NCI-H187 (cell line): Measurements from ENCODE around the gene RDX.
"Not testable (repeated sequence)": the region's sequence is repeated elsewhere in the genome, so short reads cannot be mapped to it uniquely, and the experiment has no call there.

Experiments used
- DNase-seq, 2 experiments: peaks; one replicate each; lab custom pipeline; 2025; lab: John Stamatoyannopoulos, UW

The RDX gene

DNA sequence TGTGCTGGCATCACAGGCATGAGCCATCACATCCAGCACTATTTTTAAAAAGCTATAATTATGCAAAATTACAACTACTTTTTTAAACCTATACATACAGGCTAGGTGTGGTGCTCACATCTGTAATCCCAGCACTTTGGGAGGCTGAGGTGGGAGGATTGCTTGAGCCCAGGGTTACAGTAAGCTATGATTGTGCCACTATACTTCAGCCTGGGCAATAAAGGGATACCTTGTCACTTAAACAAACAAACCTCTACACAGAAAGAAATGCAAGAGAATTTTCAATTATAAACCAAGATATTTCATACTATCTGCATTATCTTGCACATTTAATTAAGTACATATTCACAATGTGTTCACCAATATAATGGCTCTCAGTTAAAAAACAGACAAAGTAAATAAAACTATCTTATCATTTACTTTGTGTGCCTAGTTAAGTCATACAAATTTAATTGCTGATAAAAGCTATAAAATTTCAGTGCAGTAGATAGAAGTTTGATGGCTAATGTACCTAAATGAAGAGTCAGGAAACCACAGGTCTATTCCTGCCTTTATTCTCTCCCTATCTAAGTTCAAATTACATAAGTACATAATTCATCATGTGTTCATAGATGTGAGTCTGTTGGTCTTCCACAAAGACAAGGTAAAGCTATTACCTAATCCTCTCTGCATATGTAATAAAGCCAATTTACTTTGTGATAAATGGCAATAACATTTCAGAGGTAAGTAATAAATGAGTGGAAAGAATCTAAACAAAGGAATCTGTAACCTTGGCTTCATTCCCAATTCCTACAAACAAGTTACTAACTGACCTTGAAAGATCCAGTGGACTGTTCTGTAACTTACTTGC is 9.0 kb upstream of the RDX start:
- DNase-seq = peak; percentile 29 to 64

DNA sequence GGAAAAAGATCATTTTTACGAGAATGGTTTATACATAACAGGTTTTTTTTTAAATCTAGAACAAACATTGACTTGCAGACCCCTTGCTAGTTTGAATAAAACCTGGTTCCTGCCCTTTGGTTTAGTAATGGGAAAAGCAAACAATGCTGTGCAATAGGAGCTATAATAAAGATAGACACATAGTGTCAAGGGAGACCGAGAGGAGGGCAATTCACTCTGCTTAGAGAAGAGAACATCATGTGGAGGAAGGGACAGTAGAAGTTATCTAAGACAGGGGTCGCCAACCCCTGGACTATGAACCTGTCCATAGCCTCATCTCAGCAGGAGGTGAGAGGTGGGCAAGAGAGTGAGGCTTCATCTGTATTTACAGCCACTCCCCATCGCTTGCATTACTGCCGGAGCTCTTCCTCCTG is 7.0 kb upstream of the RDX start:
- DNase-seq = no peak

DNA sequence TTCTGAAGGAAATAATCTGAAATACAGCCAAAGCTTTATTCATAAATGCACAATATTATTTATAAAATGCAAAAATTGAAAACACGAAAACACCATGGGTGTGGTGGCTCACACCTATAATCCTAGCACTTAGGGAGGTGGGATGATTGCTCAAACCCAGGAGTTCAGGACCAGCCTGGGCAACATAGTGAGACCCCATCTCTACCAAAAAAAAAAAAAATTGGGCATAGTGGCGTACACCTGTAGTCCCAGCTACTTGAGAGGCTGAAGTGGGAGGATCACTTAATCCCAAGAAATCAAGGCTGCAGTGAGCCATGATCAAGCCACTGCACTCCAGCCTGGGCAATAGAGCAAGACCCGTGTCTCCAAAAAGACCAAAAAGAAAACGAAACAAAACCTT is 5.2 kb upstream of the RDX start:
- DNase-seq = no peak

DNA sequence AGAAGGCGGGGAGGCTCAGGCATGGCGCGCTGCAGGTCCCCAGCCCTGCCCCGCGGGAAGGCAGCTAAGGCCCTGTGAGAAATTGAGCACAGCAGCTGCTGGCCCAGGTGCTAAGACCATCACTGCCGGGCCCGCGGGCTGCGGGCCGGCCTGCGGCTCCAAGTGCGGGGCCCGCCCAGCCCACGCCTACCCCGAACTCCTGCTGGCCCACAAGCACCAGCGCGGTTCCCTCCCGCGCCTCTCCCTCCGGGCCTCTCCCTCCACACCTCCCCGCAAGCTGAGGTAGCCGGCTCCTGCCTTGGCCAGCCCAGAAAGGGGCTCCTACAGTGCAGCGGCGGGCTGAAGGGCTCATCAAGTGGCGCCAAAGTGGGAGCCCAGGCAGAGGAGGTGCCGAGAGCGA is 4.6 kb upstream of the RDX start:
- no peak for DNase-seq

DNA sequence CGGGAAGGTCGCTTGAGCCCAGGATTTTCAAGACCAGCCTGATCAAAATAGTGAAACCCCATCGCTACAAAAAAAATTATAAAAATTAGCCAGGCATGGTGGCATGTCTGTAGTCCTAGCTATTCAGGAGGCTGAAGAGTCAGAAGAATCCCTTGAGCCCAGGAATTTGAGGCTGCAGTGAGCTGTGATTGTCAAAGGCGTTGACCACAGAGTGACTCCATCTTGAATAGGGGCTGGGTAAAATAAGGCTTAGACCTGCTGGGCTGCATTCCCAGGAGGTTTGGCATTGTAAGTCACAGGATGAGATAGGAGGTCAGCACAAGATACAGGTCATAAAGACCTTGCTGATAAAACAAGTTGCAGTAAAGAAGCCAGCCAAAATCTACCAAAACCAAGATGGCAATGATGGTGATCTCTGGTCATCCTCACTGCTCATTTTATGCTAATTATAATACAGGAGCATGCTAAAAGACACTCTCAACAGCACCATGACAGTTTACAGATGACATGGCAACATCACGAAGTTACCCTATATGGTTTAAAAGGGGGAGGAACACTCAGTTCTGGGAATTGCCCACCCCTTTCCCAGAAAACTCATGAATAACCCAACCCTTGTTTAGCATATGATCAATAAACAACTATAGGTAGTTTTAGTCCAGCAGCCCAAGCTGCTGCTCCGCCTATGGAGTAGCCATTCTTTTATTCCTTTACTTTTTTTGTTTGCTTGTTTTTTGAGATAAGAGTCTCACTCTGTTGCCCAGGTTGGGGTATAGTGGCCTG is 2.8 kb upstream of the RDX start:
- DNase-seq = no peak

DNA sequence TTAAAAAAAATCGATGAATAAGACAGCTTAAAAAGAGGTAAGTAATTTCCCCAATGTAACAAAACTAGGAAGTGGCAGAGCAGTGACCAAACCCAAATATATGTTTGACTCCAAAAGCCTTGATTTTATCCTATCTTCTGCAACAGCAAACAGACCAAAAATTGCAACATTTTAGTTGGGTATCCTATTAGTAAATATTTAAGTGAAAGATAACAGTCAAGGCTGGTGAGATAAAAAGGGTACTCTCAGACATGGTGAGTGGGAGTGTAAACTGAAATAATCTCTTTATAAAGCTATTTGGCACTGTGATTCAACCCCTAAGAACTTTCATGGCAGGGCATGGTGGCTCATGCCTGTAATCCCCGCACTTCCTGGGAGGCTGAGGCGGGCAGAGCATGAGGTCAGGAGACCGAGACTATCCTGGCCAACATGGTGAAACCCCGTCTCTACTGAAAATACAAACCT is 1.9 kb upstream of the RDX start:
- DNase-seq = no peak

DNA sequence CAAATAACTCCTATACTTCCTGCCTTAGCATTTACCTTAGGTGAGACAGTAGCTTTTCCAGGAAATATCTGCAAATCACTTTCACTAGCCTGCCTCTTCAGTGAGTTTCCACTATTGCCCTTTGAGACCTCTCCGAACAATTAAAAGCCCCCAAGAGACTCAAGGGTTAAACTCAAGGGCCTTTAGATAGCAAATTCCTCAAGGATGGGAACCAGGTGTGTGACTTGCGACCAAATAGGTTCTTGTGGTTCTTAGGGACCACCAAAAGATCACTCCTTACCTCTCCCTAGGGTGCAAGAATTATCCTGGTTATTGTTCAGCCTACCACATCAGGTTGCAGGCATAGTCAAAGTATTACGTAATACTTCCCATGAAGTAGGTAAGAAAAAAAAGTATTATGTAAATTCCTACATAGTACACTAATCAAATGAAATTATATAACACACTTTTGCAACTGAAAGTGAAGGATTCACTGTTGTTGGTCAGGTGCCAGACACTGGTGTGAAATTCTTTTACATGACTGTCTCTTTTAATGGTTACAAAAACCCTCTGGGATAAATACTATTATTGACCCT is 1.4 kb upstream of the RDX start:
- no peak for DNase-seq

DNA sequence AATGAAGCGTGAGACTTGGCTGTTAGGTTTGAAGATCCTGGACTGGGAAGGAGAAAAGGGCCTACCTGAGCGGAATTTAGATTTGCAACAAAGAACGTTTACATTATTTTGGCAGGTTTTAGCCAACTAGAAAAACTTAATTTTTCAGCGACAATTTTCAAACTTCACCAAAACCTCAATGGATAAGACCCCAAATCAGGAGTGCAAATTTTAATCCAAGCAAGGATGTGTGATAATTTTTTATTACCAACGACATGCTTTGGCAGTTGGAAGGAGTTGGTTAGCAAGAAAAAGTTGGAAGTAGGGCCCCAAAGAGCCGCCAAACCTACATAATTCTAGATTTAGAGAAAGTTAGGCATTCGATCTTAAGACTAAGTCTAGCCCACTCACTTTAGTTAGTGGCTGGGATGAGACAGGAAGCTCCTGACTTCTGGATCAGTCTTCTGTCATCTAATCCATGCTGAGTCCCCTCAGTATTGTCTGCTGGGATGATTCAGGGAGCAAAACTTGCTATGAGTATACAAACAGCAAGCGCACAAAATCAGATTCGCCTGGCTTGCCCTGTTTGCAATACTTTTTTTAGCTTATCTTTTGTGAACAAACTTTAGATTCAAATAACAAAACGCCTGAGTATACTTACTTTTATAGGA is 787 bp upstream of the RDX start:
- DNase-seq = no peak

DNA sequence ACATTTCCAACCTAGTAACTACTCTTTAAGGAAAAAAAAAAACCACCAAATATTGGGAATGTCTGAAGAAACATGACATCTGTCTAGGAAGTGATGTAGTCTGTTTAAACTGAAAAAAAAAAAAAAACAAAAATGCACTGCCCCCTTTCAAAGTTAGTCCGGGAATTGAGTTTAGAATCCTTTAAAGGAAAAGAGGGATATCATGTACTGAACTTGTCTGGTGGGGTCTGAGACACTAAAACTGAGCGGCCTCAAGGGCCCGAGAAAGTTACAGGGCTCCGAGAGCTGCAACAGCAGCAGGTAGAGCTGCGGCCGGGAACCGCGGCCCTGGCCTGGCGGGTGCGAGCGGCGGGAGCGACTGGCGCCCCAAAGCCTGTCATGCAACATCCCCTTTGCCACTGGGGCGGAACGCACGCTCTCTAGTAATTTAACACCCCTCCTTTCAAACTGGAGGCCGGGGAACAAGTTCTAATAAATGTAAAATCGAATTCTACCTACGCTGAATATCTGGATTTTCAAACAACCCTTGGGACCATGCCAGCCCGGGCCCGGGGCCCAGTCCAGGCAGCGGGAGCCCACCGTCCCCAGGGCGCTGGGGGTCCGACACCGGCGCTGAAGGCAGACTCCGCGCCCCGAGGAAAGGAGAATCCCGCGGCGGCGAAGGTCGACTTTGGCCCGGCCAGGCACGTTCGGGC is 736 bp downstream of the RDX start:
- peak in 1 of 2 experiments; percentile 26 for DNase-seq

DNA sequence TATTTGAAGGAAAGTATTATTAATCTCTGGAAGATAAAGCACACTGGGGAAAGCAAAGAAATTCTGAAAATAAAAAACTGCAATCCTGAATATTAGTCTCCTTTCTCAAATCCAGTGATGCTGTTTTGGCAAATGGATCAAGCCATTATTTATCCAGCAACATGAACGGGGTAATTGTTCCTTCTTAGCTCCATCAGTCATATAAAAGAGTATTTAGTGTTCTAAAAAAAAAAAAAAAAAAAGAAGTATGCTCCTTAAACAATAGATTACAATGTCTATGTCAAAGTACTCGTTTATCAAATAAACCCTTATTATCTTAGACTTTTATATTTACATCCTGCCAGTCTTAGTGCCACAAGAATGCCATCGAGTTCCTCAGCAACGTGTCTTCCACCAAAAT is 1.3 kb downstream of the RDX start:
- no peak for DNase-seq

DNA sequence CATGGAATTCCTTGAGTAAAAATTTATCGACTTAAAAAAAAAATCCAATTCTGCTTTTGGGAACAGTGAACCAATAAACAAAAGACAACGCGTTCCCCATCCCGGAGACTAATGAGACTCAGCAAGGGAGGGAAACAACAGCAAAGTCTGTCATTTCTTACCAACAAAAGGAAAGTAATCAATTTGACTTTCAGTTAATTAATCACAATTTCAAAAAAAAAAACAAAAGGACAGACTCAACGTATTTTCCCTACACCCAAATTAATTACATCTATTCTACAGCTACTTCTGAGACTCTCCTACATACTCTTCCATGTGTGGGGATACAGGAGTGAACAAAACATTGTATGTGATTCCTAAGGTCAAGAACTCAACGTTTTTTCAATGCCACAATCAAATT is 1.9 kb downstream of the RDX start:
- no peak for DNase-seq

DNA sequence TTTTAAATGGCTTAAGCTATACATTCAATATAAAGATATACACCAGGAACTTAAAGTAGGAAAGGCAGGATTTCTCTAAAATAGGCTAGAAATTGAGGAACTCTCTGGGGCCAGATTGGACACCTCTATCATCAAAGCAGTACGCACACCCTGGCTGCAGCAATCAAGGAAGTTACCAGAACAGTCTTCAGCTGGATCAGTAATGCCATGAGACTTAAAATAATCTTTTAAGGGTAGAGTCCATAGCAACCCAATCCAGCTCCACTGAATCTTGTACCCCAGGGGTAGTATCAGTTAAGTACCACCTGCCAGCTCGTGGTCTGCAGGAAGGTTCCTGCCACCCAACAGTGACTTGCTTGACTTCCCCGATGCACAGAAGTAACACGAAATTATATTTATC is 3.0 kb downstream of the RDX start:
- no peak for DNase-seq

DNA sequence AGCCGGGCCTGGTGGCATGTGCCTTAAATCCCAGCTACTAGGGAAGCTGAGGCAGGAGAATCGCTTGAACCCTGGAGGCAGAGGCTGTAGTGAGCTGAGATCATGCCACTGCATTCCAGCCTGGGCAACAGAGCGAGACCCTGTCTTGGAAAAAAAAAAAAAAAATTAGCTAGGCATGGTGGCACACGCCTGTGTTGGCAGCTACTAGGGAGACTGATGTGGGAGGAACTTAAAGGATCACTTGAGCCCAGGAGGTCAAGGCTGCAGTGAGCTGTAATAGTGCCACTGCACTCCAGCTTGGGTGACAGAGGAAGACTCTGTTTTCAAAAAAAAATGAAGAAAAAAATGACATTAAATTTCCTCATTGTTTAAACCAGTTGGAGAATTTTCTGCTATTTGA is 4.3 kb downstream of the RDX start:
- not testable (repeated sequence) for DNase-seq

DNA sequence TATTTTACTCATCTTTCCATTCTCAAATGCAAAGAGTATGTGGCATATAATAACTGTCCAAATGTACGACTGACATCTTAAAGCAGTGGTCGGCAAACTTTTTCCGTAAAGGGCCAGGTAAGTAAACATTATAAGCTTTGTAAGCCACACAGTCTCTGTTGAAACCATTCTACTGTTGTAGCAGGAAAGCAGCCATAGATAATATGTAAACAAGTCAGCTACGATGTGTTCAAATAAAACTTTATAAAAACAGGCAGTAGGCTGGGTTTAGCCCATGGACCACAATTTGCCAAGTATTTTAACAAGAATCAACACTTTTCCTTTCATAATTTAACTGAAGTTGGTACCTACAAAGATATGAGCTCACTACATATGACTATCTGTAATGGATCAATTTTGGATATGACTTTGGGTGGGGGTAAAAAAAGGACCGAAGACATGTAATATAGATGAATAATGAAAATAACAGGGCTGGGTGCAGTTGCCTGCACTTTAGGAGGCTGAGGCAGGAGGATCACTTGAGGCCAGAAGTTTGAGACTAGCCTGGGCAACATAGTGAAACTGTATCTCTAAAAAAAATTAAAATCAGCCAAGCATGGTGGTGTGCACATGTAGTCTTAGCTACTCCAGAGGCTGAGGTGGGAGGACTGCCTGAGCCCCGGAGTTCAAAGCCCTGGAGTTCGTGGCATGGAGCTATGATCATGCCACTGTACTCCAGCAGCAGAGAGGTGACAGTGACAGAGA is 5.7 kb downstream of the RDX start:
- DNase-seq = no peak

DNA sequence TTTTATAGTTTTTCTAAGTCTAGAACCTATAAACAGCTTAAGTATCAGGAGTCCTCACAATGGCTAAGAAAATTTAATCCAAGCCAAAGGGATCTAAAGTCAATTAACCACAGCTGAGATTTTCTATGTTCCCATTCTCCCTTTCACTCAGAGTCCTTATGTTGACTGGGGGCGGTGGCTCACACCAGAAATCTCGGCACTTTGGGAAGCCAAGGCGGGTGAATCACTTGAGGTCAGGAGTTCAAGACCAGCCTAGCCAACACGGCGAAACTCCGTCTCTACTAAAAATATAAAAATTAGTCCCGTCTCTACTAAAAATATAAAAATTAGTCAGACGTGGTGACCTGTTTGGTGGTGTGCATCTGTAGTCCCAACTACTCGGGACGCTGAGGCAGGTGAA is 6.9 kb downstream of the RDX start:
- DNase-seq = no peak

DNA sequence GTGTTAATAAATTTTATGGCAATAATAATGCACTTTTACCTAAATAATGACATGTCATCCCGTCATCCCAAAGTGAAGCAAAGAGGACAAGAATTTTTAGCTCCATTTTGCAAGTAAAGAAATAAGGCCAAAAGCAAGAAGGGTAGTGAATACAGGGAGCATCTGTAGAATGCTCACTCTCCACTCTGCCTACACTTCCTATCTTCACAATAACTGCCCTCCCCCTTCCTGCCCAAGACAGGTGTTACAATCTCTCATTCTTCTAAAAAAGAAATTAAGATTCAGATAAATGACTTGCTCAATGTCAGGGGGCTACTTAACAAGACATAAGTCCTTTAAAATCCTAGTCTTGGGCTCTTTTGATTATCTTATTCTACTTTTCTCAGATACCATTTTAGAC is 8.9 kb downstream of the RDX start:
- no peak for DNase-seq

DNA sequence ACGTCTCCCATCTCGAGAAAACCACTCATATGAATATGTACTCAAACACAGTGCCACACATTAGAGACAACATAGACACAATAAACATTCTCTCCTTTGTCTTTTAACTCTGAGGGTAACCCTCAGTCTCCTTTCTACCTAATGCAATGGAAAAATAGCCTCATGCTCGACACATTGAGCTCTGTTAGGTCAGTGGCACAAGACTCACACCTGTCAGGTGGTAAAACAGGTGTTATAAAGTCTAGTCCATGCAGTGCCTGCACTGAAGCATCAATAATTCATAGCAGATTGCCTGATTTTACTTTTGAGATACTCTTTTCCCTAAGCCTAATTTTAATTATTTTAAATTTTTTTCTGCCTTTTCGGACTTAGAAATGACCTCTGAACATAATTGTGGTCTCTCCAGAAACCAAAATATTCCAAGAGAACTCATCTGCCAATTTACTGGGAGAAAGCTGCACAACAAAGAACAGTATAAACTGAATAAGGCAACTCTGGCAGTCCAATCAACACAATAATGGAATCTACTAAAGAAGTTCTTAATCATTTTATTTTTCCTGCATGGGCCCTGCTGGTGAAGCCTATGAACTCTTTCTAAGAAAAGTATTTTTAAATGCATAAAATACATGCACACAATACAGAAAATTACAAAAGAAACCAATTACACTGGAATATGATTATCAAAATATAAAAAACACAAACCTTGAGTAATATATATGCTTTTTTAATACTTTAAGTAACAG is 9.9 kb downstream of the RDX start:
- DNase-seq = no peak

DNA sequence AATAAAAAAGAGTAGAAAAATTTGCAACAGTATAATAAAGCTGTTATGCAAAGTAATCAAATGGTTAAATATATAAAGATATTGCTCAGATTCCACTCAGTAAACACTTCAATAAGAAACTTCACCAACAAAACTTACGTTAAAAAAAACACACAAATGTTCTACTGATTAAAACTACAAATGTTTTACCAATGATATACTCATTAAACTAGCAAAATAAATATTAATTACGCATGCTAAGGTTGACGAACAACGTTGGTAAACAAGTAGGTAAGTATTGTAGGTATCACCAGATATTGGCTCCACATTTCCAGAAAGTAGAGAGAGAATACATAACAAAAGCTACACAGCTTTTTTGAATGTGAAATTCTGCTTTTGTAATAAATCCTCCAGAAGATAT is 12.6 kb downstream of the RDX start:
- DNase-seq = no peak

DNA sequence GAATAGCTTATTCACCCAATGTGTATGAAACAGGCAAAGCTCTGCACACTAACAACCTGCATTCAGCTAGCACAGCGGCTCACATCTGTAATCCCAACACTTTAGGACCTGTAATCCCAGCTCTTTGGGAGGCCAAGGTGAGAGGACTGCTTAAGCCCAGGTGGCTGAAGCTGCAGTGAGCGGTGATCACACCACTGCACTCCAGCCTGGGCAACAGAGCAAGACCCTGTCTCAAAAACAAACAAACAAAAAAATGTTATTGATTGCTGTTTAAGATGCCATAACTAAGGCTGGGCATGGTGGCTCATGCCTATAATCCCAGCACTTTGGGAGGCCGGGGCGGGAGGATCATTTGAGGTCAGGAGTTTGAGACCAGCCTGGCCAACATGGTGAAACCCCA is 15.8 kb downstream of the RDX start:
- DNase-seq = not testable (repeated sequence)

DNA sequence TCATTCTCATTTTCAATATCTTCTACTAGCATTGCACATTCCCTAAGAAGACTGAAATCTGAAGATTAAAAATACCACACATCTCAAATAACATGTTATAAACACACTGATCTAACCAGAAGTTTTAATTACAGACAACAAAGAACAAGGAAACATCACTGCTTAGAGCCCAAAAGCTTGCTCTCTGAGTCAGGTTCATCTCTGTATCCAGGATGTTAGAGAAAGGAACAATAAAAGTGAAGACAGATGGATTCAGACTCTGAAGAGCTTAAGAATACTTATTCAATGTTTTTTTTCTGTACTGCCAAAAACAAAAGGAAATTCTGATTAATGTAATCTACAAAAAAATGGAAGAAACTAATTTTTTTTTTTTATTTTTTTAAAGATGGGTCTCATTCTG is 16.5 kb downstream of the RDX start:
- DNase-seq = no peak
